PC-9 (cell line): ENCODE measurements around the gene ANTXR2.
"Not testable (repeated sequence)": the region's sequence is repeated elsewhere in the genome, so short reads cannot be mapped to it uniquely, and the experiment has no call there.

Experiments
- CTCF ChIP-seq: fragments of 200-600 bp; sonication (generic); conservative IDR thresholded peaks from 2 replicates; pipeline ENCODE4 v1.6.1; 2017; ENCODE audit warnings: mixed run types, antibody characterized with exemption, mild to moderate bottlenecking, moderate library complexity
- EZH2 ChIP-seq: fragments of 200-600 bp; sonication (generic); IDR thresholded peaks from 2 replicates; pipeline ENCODE4 v1.8.0; 2017; ENCODE audit warnings: antibody characterized with exemption, low read depth

- not testable (repeated sequence) for TF ChIP-seq CTCF, EZH2
Measured at GRCh38 chr4:80121815-80122214, 48.8 kb upstream of the ANTXR2 start.
